HepG2 (cell line): ENCODE results near the gene CRTC2. TPM values are rescaled to one million over a fixed set of nuclear protein-coding genes. Genes with fewer than 3 reads are reported as not detected.
A peak's percentile ranks its signal among the peaks of the same experiment; 100 is the strongest.

Experiments used
- E2F1 ChIP-seq: sonication (generic); formaldehyde crosslinking; IDR thresholded peaks from 2 replicates; pipeline ENCODE4 v1.5.0; 2020; ENCODE audit warnings: missing genetic modification reagents
- E2F5 ChIP-seq: sonication (generic); formaldehyde crosslinking; conservative IDR thresholded peaks from 2 replicates; pipeline ENCODE4 v1.4.0; 2020; ENCODE audit warnings: missing genetic modification reagents
- FOXP1 ChIP-seq, 2 experiments: fragments of 450-650 bp in 1 of 2; IDR thresholded peaks; 2 replicates each; pipeline ENCODE4 v1.6.1; 2017 to 2018; ENCODE audit warnings: antibody characterized with exemption in 1 of 2
- GTF2F1 ChIP-seq: fragments of 150-350 bp; IDR thresholded peaks from 2 replicates; pipeline ENCODE4 v1.6.1; 2014; ENCODE audit warnings: low read length
- MYNN ChIP-seq: sonication (generic); formaldehyde crosslinking; IDR thresholded peaks from 2 replicates; pipeline ENCODE4 v1.4.0; 2020; ENCODE audit warnings: mild to moderate bottlenecking, low read depth, missing genetic modification reagents
- PHF21A ChIP-seq: sonication (generic); formaldehyde crosslinking; IDR thresholded peaks from 2 replicates; pipeline ENCODE4 v1.5.0; 2020; ENCODE audit warnings: mild to moderate bottlenecking, missing genetic modification reagents
- PHF8 ChIP-seq: sonication (generic); formaldehyde crosslinking; IDR thresholded peaks from 2 replicates; pipeline ENCODE4 v1.5.0; 2020; ENCODE audit warnings: missing genetic modification reagents
- SMC3 ChIP-seq: IDR thresholded peaks from 2 replicates; pipeline ENCODE4 v1.6.1; 2011; ENCODE audit warnings: low read length, improper control_type of control experiment
- SOX5 ChIP-seq: IDR thresholded peaks from 2 replicates; pipeline ENCODE4 v1.6.1; 2016; ENCODE audit warnings: borderline replicate concordance
- TCF7 ChIP-seq: sonication (generic); IDR thresholded peaks from 2 replicates; pipeline ENCODE4 v1.6.1; 2016; ENCODE audit warnings: antibody characterized with exemption, low read depth
- ZBTB40 ChIP-seq, 2 experiments: fragments of 450-650 bp in 1 of 2; sonication (generic) in 1 of 2; formaldehyde crosslinking in 1 of 2; IDR thresholded peaks; 2 replicates each; pipeline versions ENCODE4 v1.6.1 to v1.8.0; 2016 to 2022; ENCODE audit warnings: antibody characterized with exemption in 1 of 2, mild to moderate bottlenecking in 1 of 2, missing genetic modification reagents in 1 of 2
- ZNF232 ChIP-seq: sonication (generic); formaldehyde crosslinking; IDR thresholded peaks from 2 replicates; pipeline ENCODE4 v1.4.0; 2020; ENCODE audit warnings: missing genetic modification reagents, borderline replicate concordance
- ZNF550 ChIP-seq: sonication (generic); formaldehyde crosslinking; IDR thresholded peaks from 2 replicates; pipeline ENCODE4 v1.4.0; 2020; ENCODE audit warnings: mild to moderate bottlenecking, missing genetic modification reagents, borderline replicate concordance
- ZNF605 ChIP-seq: sonication (generic); formaldehyde crosslinking; IDR thresholded peaks from 2 replicates; pipeline ENCODE4 v1.8.0; 2022; ENCODE audit warnings: mild to moderate bottlenecking, missing genetic modification reagents
- ZSCAN21 ChIP-seq: sonication (generic); formaldehyde crosslinking; IDR thresholded peaks from 2 replicates; pipeline ENCODE4 v1.8.0; 2022; ENCODE audit warnings: mild to moderate bottlenecking, missing genetic modification reagents, moderate library complexity, borderline replicate concordance
- polyA plus RNA-seq, 8 experiments: library from polyadenylated mRNA; depleted of rRNA in 3 of 8; stranded (reverse) in 7 of 8; unstranded in 1 of 8; fragments of >200 nt; fragmentation: Illumina TruSeq in 4 of 8; extraction: Trizol in 4 of 8; gene quantifications; 2 replicates each; pipeline versions ENCODE4 v1.2.1 to v1.2.3, GENCODE V29; 2011 to 2016; ENCODE audit warnings: low read depth in 4 of 8, missing spikeins in 1 of 8, mixed read lengths in 1 of 8; ENCODE audit not compliant: insufficient read depth in 1 of 8
- total RNA-seq, 5 experiments: library from RNA; depleted of rRNA; stranded (reverse); fragments of >200 nt; fragmentation: Illumina TruSeq; extraction: Trizol; gene quantifications; 2 replicates each; pipeline ENCODE4 v1.2.3, GENCODE V29; 2016; ENCODE audit warnings: low read depth in 1 of 5

The CRTC2 gene
- total and polyA plus RNA-seq, 2 of the 13 experiments (the other 11 are each of a cell fraction or from before 2014, with no cell fraction given) = 6.1 to 26.7 TPM

- no peak for TF ChIP-seq ZBTB40 (IDR thresholded peaks at IDR 0.05)
- no peak; the same call in 1 of the 2 replicates for TF ChIP-seq ZBTB40 (CRISPR knock-in tag; IDR thresholded peaks at IDR 0.05)
- no peak for TF ChIP-seq TCF7
- no peak for TF ChIP-seq GTF2F1
- peak; percentile 94 for TF ChIP-seq ZNF605 (CRISPR knock-in tag)
- peak; percentile 85 for TF ChIP-seq PHF8 (CRISPR knock-in tag)
- TF ChIP-seq ZSCAN21 (CRISPR knock-in tag) = no peak; the same call in 1 of the 2 replicates
- no peak for TF ChIP-seq SMC3
- TF ChIP-seq PHF21A (CRISPR knock-in tag) = peak; percentile 81
- peak; percentile 80 for TF ChIP-seq E2F1
- no peak for TF ChIP-seq FOXP1 (IDR thresholded peaks at IDR 0.05)
- TF ChIP-seq FOXP1 (CRISPR knock-in tag; IDR thresholded peaks at IDR 0.05) = no peak
- no peak for TF ChIP-seq ZNF232
- no peak for TF ChIP-seq SOX5 (CRISPR knock-in tag)
- TF ChIP-seq ZNF550 = no peak
- 0 out of 2 replicates have a peak, but pooled peaks have one; percentile 18 for TF ChIP-seq E2F5 (CRISPR knock-in tag)
- no peak for TF ChIP-seq MYNN (CRISPR knock-in tag)
These were observed 19.1 kb upstream of the CRTC2 start, which contains the start of gene JTB (continued) for GRCh38 chr1:153977250-153978240.
